K562 (cell line): ENCODE results near the gene LRP1. TPM values are rescaled to one million over a fixed set of nuclear protein-coding genes. Genes with fewer than 3 reads are reported as not detected.

Experiments used
- DIDO1 ChIP-seq: fragments of 450-650 bp; IDR thresholded peaks from 2 replicates; pipeline ENCODE4 v1.6.1; 2016; ENCODE audit warnings: low read depth, missing biosample characterization, missing genetic modification characterization
- E2F3 ChIP-seq: fragments of 250-450 bp; sonication (Bioruptor Pico); IDR thresholded peaks from 2 replicates; pipeline ENCODE4 v1.4.0; 2020; ENCODE audit warnings: mild to moderate bottlenecking
- HMGN3 ChIP-seq: IDR thresholded peaks from 2 replicates; pipeline ENCODE4 v1.6.1; 2011; ENCODE audit warnings: borderline replicate concordance, low read depth, mild to moderate bottlenecking, mixed read lengths, low read length; ENCODE audit not compliant: insufficient read length; ENCODE audit errors: extremely low read depth
- IFI16 ChIP-seq: fragments of 250-450 bp; sonication (Bioruptor Pico); IDR thresholded peaks from 2 replicates; pipeline ENCODE4 v2.1.2; 2022; ENCODE audit warnings: mild to moderate bottlenecking, inconsistent platforms
- MGA ChIP-seq: fragments of 450-650 bp; IDR thresholded peaks from 2 replicates; pipeline ENCODE4 v1.6.1; 2016; ENCODE audit warnings: mild to moderate bottlenecking, moderate library complexity
- SAP30 ChIP-seq: fragments of 200-600 bp; sonication (generic); IDR thresholded peaks from 2 replicates; pipeline ENCODE4 v1.6.1; 2012; ENCODE audit warnings: borderline replicate concordance, low read depth, mild to moderate bottlenecking, moderate library complexity, low read length, control low read depth, inconsistent platforms; ENCODE audit not compliant: insufficient read depth, poor library complexity, severe bottlenecking
- SMAD1 ChIP-seq: fragments of 150-350 bp; IDR thresholded peaks from 2 replicates; pipeline ENCODE4 v1.6.1; 2014; ENCODE audit warnings: low read length, low read depth; ENCODE audit not compliant: partially characterized antibody
- SRF ChIP-seq, 2 experiments: fragments of 250-450, 450-650 bp in 1 of 2; sonication (Bioruptor Pico) in 1 of 2; sonication (generic) in 1 of 2; formaldehyde crosslinking; IDR thresholded peaks; 2 replicates each; pipeline versions ENCODE4 v1.5.0 to v1.5.1; 2020 to 2022; ENCODE audit warnings: mild to moderate bottlenecking in 1 of 2, missing genetic modification reagents in 1 of 2
- TAL1 ChIP-seq: fragments of 450-650 bp; IDR thresholded peaks from 2 replicates; pipeline ENCODE4 v1.6.1; 2016; ENCODE audit warnings: mild to moderate bottlenecking
- polyA plus RNA-seq, 8 experiments: library from polyadenylated mRNA; depleted of rRNA in 4 of 8; stranded (reverse) in 5 of 8; unstranded in 3 of 8; fragments of >200 nt; fragmentation: Nextera tagmentation in 2 of 8; fragmentation: Illumina TruSeq in 1 of 8; extraction: Ambion mirVana in 2 of 8; extraction: Trizol in 1 of 8; gene quantifications; 2 replicates each; pipeline versions ENCODE4 v1.2.1 to v1.2.3, GENCODE V29; 2011 to 2014; ENCODE audit warnings: inconsistent platforms in 1 of 8, missing spikeins in 1 of 8
- total RNA-seq, 7 experiments: library from RNA; depleted of rRNA in 6 of 7; stranded (reverse); fragments of >200 nt in 6 of 7; fragmentation: Illumina TruSeq in 2 of 7; extraction: Trizol in 2 of 7; gene quantifications; 2 replicates each; pipeline versions ENCODE4 v1.2.1 to v1.2.3, GENCODE V29; 2011 to 2021; ENCODE audit warnings: low replicate concordance in 1 of 7
- TF ChIP-seq, protein P1 (sequence below), 2 experiments: IDR thresholded peaks; 2 replicates each; pipeline ENCODE4 v1.6.1; 2012; ENCODE audit warnings: improper control_type of control experiment in 2 of 2, low read depth in 2 of 2, low read length in 2 of 2, borderline replicate concordance in 1 of 2

The LRP1 gene
- total and polyA plus RNA-seq, 9 of the 15 experiments (the other 6 are each of a cell fraction or from before 2014, with no cell fraction given) = 0.04 to 0.64 (median 0.19) TPM; not detected in 2

DNA sequence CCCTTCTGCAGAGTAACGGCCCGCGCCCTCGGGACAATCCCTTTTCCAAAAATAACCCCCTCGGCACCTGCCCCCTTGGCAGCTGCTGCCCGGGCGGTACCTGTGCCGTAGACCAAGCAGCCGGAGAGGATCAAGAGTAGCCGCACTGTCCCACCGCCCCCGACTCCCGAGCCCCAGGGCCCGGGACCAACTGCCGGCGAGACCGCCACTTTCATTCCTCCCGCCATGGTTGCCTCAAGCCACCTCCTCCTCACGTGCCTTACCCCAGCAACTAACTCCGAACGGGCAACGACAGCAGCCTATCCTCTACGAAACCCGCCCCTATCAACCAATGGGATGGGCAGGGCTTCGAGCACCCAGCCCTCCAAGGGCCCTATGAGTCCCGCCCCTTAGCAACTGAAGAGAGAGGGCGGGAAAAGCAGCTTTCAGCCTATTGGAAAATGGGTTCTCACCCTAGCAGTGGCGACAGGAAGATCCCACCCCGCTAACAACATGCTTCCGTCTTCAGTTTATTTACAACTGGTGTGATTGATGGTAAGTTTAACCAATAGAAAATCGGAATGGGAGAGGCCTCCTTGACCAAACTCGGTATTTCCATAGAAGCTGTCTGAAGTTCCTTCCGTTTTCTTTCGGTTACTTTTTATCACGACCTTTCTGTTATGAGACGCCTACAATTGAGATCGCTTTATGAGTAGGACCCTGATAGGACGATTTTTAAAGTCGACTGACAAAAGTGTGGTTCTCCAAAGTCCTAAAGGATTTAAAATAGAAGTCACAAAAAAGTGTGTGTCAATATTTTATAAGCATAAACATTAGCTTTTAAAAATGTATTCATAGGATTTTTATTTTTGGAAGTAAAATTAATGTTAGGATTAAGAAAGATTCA lies 49.5 kb upstream of the LRP1 start, which contains the start of gene NEMP1 (continued):
- TF ChIP-seq IFI16 (CRISPR knock-in tag) = no peak
- TF ChIP-seq HMGN3 = peak; percentile 58
- peak; percentile 91 for TF ChIP-seq MGA
- peak in 1 of 2 experiments; percentile 93; a peak in 2 of 4 replicates for TF ChIP-seq SRF (CRISPR knock-in tag; IDR thresholded peaks at IDR 0.05)
- TF ChIP-seq SAP30 = peak; percentile 93
- 0 out of 2 replicates have a peak, but pooled peaks have one; percentile 49 for TF ChIP-seq DIDO1
- TF ChIP-seq TAL1 = no peak
- TF ChIP-seq SMAD1 = peak; percentile 47
- TF ChIP-seq, protein P1, sequence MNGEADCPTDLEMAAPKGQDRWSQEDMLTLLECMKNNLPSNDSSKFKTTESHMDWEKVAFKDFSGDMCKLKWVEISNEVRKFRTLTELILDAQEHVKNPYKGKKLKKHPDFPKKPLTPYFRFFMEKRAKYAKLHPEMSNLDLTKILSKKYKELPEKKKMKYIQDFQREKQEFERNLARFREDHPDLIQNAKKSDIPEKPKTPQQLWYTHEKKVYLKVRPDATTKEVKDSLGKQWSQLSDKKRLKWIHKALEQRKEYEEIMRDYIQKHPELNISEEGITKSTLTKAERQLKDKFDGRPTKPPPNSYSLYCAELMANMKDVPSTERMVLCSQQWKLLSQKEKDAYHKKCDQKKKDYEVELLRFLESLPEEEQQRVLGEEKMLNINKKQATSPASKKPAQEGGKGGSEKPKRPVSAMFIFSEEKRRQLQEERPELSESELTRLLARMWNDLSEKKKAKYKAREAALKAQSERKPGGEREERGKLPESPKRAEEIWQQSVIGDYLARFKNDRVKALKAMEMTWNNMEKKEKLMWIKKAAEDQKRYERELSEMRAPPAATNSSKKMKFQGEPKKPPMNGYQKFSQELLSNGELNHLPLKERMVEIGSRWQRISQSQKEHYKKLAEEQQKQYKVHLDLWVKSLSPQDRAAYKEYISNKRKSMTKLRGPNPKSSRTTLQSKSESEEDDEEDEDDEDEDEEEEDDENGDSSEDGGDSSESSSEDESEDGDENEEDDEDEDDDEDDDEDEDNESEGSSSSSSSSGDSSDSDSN (IDR thresholded peaks at IDR 0.05; ENCODE audit: borderline replicate concordance in 1 of 2, low read depth in 2 of 2, low read length in 2 of 2) = no peak
- peak; percentile 79 for TF ChIP-seq E2F3 (CRISPR knock-in tag)
